H1 (cell line): ENCODE data around the gene STK32C. TPM values are rescaled to one million over a fixed set of nuclear protein-coding genes. Genes with fewer than 3 reads are reported as not detected.

ENCODE experiments used
- CTCF ChIA-PET: fragments of 300-600 bp; sonication (Branson Sonifier 250); formaldehyde crosslinking; loops from one replicate; lab custom pipeline; 2021; ENCODE audit not compliant: partially characterized antibody; lab: Charles Lee
- POLR2A ChIA-PET: fragments of 300-600 bp; sonication (Branson Sonifier 250); formaldehyde crosslinking; loops from one replicate; lab custom pipeline; 2021; ENCODE audit warnings: inconsistent platforms; ENCODE audit not compliant: partially characterized antibody; lab: Charles Lee
- DNase-seq, 2 experiments: peaks; one replicate each; pipeline versions ENCODE4 v3.0.0 to v3.0.0-alpha.2; 2010 to 2022; ENCODE audit warnings: low spot score in 2 of 2, low read depth in 1 of 2, mixed read lengths in 1 of 2
- FAIRE-seq: peaks from 2 replicates; lab custom pipeline; 2011; peaks lifted over from hg19 to GRCh38; lab: Jason Lieb, UNC
- H2AFZ ChIP-seq: 2 replicates; pipeline ENCODE4 v1.8.1; 2012; ENCODE audit warnings: low read length, inconsistent platforms
- H2AK5ac ChIP-seq: 2 replicates; pipeline ENCODE4 v1.6.1; 2013; ENCODE audit warnings: low read depth, low read length
- H2BK120ac ChIP-seq: replicated peaks from 2 replicates; pipeline ENCODE3; 2013; ENCODE audit warnings: low read depth, low read length, inconsistent platforms
- H2BK12ac ChIP-seq: 2 replicates; pipeline ENCODE4 v1.6.1; 2013; ENCODE audit warnings: low read depth, low read length
- H2BK15ac ChIP-seq: 2 replicates; pipeline ENCODE4 v1.6.1; 2013; ENCODE audit warnings: low read length
- H2BK20ac ChIP-seq: 2 replicates; pipeline ENCODE4 v1.6.1; 2013; ENCODE audit warnings: low read length
- H2BK5ac ChIP-seq: 2 replicates; pipeline ENCODE4 v1.6.1; 2013; ENCODE audit warnings: low read depth, low read length
- H3K14ac ChIP-seq: 2 replicates; pipeline ENCODE4 v1.6.1; 2013; ENCODE audit warnings: inconsistent platforms; ENCODE audit not compliant: insufficient read length
- H3K18ac ChIP-seq: 2 replicates; pipeline ENCODE4 v1.6.1; 2013; ENCODE audit warnings: low read length; ENCODE audit errors: extremely low read depth
- H3K23ac ChIP-seq: 2 replicates; pipeline ENCODE4 v1.6.1; 2013; ENCODE audit warnings: inconsistent platforms; ENCODE audit not compliant: insufficient read length
- H3K23me2 ChIP-seq: 2 replicates; pipeline ENCODE4 v1.6.1; 2013; ENCODE audit warnings: low read depth, low read length
- H3K27ac ChIP-seq: 2 replicates; pipeline ENCODE4 v1.6.1; 2011; ENCODE audit warnings: low read depth, low read length, inconsistent platforms
- H3K27me3 ChIP-seq, 4 experiments: replicated peaks in 1 of 4; 1 replicate in 1 of 4; 2 replicates in 3 of 4; pipeline versions ENCODE4 v1.6.1 to v1.8.1; 2011 to 2013; ENCODE audit warnings: low read length in 3 of 4, mild to moderate bottlenecking in 3 of 4, inconsistent platforms in 2 of 4, mixed read lengths in 2 of 4, moderate library complexity in 1 of 4; ENCODE audit not compliant: control insufficient read depth in 3 of 4, insufficient read depth in 3 of 4; ENCODE audit errors: extremely low read depth in 1 of 4
- H3K36me3 ChIP-seq, 4 experiments: 2 replicates each; pipeline versions ENCODE4 v1.6.1 to v1.8.1; 2011 to 2013; ENCODE audit warnings: mild to moderate bottlenecking in 4 of 4, low read length in 3 of 4, moderate library complexity in 2 of 4, control low read depth in 1 of 4, inconsistent platforms in 1 of 4; ENCODE audit not compliant: insufficient read depth in 4 of 4, control insufficient read depth in 2 of 4
- H3K4ac ChIP-seq: replicated peaks from 2 replicates; pipeline ENCODE3; 2013; ENCODE audit warnings: low read length, low read depth, mixed read lengths, inconsistent platforms; ENCODE audit not compliant: insufficient read length
- H3K4me1 ChIP-seq, 4 experiments: replicated peaks in 1 of 4; 1 replicate in 1 of 4; 2 replicates in 3 of 4; pipeline versions ENCODE4 v1.6.1 to v1.8.1; 2011 to 2013; ENCODE audit warnings: low read length in 3 of 4, inconsistent platforms in 2 of 4, mixed read lengths in 1 of 4; ENCODE audit not compliant: insufficient read depth in 4 of 4, control insufficient read depth in 3 of 4
- H3K4me2 ChIP-seq, 2 experiments: 2 replicates each; pipeline versions ENCODE4 v1.6.1 to v1.8.1; 2011 to 2013; ENCODE audit warnings: low read depth in 2 of 2, low read length in 2 of 2, control low read depth in 1 of 2, inconsistent platforms in 1 of 2, mild to moderate bottlenecking in 1 of 2; ENCODE audit not compliant: insufficient read depth in 1 of 2
- H3K4me3 ChIP-seq, 4 experiments: fragments of 200-600, 300-600 bp in 1 of 4; sonication (generic), shearing (Covaris generic), sonication (Bioruptor Twin) in 1 of 4; 2 replicates each; pipeline versions ENCODE4 v1.5.1 to v1.8.1; 2011 to 2016; ENCODE audit warnings: low read length in 4 of 4, low read depth in 3 of 4, control low read depth in 2 of 4, inconsistent platforms in 2 of 4, mild to moderate bottlenecking in 2 of 4, mixed read lengths in 1 of 4, moderate library complexity in 1 of 4; ENCODE audit not compliant: insufficient read depth in 2 of 4; ENCODE audit errors: extremely low read depth in 1 of 4
- H3K56ac ChIP-seq: replicated peaks from 2 replicates; pipeline ENCODE3; 2013; ENCODE audit warnings: low read depth, mild to moderate bottlenecking, mixed read lengths, low read length, inconsistent platforms; ENCODE audit not compliant: insufficient read length
- H3K79me1 ChIP-seq: 2 replicates; pipeline ENCODE4 v1.6.1; 2013; ENCODE audit warnings: low read depth, low read length, control low read depth
- H3K79me2 ChIP-seq, 2 experiments: 2 replicates each; pipeline versions ENCODE4 v1.6.1 to v1.8.1; 2012 to 2013; ENCODE audit warnings: low read length in 2 of 2, mild to moderate bottlenecking in 2 of 2, inconsistent platforms in 1 of 2; ENCODE audit not compliant: insufficient read depth in 2 of 2, control insufficient read depth in 1 of 2
- H3K9ac ChIP-seq, 4 experiments: replicated peaks in 1 of 4; 1 replicate in 1 of 4; 2 replicates in 3 of 4; pipeline versions ENCODE4 v1.6.1 to v1.8.1; 2011 to 2013; ENCODE audit warnings: low read depth in 3 of 4, low read length in 3 of 4, control low read depth in 2 of 4, mild to moderate bottlenecking in 2 of 4, moderate library complexity in 2 of 4, inconsistent platforms in 1 of 4; ENCODE audit errors: extremely low read depth in 1 of 4
- H3K9me3 ChIP-seq, 2 experiments: 2 replicates each; pipeline versions ENCODE4 v1.6.1 to v1.8.1; 2012 to 2013; ENCODE audit warnings: mild to moderate bottlenecking in 2 of 2, moderate library complexity in 2 of 2, control low read depth in 1 of 2, inconsistent platforms in 1 of 2, low read depth in 1 of 2, low read length in 1 of 2, mixed read lengths in 1 of 2; ENCODE audit not compliant: insufficient read depth in 2 of 2
- H4K20me1 ChIP-seq, 2 experiments: replicated peaks in 1 of 2; 2 replicates each; pipeline versions ENCODE3 to v1.8.1; 2011 to 2013; ENCODE audit warnings: inconsistent platforms in 2 of 2, low read length in 2 of 2, mild to moderate bottlenecking in 1 of 2; ENCODE audit not compliant: insufficient read depth in 2 of 2, control insufficient read depth in 1 of 2
- H4K5ac ChIP-seq: 2 replicates; pipeline ENCODE4 v1.6.1; 2013; ENCODE audit warnings: low read length, low read depth, mixed read lengths, inconsistent platforms; ENCODE audit not compliant: insufficient read length
- H4K8ac ChIP-seq: 2 replicates; pipeline ENCODE4 v1.8.0; 2013; ENCODE audit warnings: mild to moderate bottlenecking, moderate library complexity, low read length, inconsistent platforms; ENCODE audit not compliant: insufficient read depth; ENCODE audit errors: extremely low read depth
- H4K91ac ChIP-seq: replicated peaks from 2 replicates; pipeline ENCODE3; 2013; ENCODE audit warnings: low read length, mixed read lengths, inconsistent platforms; ENCODE audit not compliant: insufficient read length
- ASH2L ChIP-seq: fragments of 200-600, 300-600 bp; sonication (generic); IDR thresholded peaks from one replicate; pipeline ENCODE4 v1.7.1; 2017; ENCODE audit warnings: low read length
- GTF2F1 ChIP-seq: IDR thresholded peaks from 2 replicates; pipeline ENCODE4 v1.6.1; 2012; ENCODE audit warnings: low read depth, low read length, improper control_type of control experiment, borderline replicate concordance
- RXRA ChIP-seq: IDR thresholded peaks from 2 replicates; pipeline ENCODE4 v1.6.1; 2011; ENCODE audit warnings: low read depth, mild to moderate bottlenecking, low read length, moderate library complexity; ENCODE audit not compliant: insufficient read depth
- SUZ12 ChIP-seq: fragments of 200-600 bp; sonication (generic); IDR thresholded peaks from 2 replicates; pipeline ENCODE4 v1.6.1; 2012; ENCODE audit warnings: mild to moderate bottlenecking, inconsistent platforms, low read length, moderate library complexity, mixed read lengths
- WGBS, 2 experiments: shearing (Covaris generic) in 1 of 2; methylation state at CpG; one replicate each; pipeline versions ENCODE4 v1.1.6 to v1.1.7; 2013 to 2015; ENCODE audit warnings: low lambda C conversion rate in 2 of 2, mixed read lengths in 2 of 2, inconsistent platforms in 1 of 2, low coverage in 1 of 2, missing lambda C conversion rate in 1 of 2; ENCODE audit not compliant: insufficient replicate concordance in 2 of 2, insufficient coverage in 1 of 2, insufficient read length in 1 of 2; ENCODE audit errors: extremely low coverage in 1 of 2, missing lambda C conversion rate in 1 of 2; 5-methylcytosine and 5-hydroxymethylcytosine counted together
- polyA plus RNA-seq, 7 experiments: library from polyadenylated mRNA; depleted of rRNA in 3 of 7; stranded (reverse) in 5 of 7; unstranded in 2 of 7; fragments of >200 nt in 5 of 7; fragments of 200-250 nt in 2 of 7; gene quantifications; 1 replicate in 5 of 7; 2 replicates in 1 of 7; 4 replicates in 1 of 7; pipeline versions ENCODE4 v1.2.1 to v1.2.3, GENCODE V29; 2011 to 2013; ENCODE audit warnings: missing spikeins in 2 of 7, mixed read lengths in 2 of 7
- total RNA-seq: library from RNA; stranded (reverse); fragmentation: NEBNext Ultra II Directional; extraction: Animal tissue kit (Norgen Biotek cat#: 25700); gene quantifications from 2 replicates; pipeline ENCODE4 v1.2.1, GENCODE V29; 2021

The STK32C gene
- total and polyA plus RNA-seq, 2 of the 8 experiments (the other 6 are each of a cell fraction or from before 2014, with no cell fraction given): 10.6 to 15.6 TPM

DNA sequence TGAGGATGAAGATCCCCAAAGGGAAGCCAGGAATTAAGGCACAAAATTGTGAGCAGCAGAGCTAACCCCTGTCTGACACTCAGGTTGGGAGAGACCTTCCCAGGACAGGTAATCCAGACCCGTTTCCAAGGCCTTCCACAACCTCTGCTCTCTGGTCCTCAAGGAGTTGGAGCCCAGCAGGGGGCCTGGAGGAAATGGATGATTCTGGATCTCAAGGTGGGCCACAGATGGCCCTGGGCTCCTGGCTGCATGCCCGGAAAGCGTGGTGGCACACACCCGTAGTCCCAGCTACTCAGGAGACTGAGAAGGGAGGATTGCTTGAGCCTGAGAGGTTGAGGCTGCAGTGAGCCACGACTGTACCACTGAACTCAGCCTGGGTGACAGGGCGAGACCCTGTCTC lies 78.7 kb downstream of the STK32C start:
- DNase-seq (no peak), FAIRE-seq (no peak)
- no peak overlapping the region for H4K5ac ChIP-seq
- no peak overlapping the region for H3K18ac ChIP-seq
- WGBS, 2 experiments: 92% methylated on average over 6 of the region's 6 CpGs; no CpG with 5 or more reads in 1 of the 2 experiments
- H4K91ac ChIP-seq: no peak overlapping the region
- H2BK20ac ChIP-seq: no peak overlapping the region
- H3K4me1 ChIP-seq: peaks cover 0 to 3% (median 2%) of the 10 kb centered on the region in 4 experiments; a peak in 4 of 7 replicates
- TF ChIP-seq SUZ12 (no peak), GTF2F1 (no peak), ASH2L (no peak), RXRA (no peak)
- no peak overlapping the region for H4K8ac ChIP-seq
- no peaks in the 10 kb centered on the region for H3K79me1 ChIP-seq
- H3K23ac ChIP-seq: no peak overlapping the region
- no peak overlapping the region for H3K4ac ChIP-seq
- H3K36me3 ChIP-seq: no peaks in the 10 kb centered on the region
- H2AFZ ChIP-seq: no peak overlapping the region
- no peak overlapping the region for H3K9ac ChIP-seq
- H2BK120ac ChIP-seq: no peak overlapping the region
- no peak overlapping the region for H3K27ac ChIP-seq
- peaks cover 0 to 2% of the 10 kb centered on the region in 2 experiments for H4K20me1 ChIP-seq
- H3K56ac ChIP-seq: no peak overlapping the region
- CTCF ChIA-PET: no interaction called here
- H2AK5ac ChIP-seq: no peak overlapping the region
- no peaks in the 10 kb centered on the region for H3K27me3 ChIP-seq
- no peaks in the 10 kb centered on the region for H3K9me3 ChIP-seq
- no peak overlapping the region for H2BK5ac ChIP-seq
- no peak overlapping the region for H2BK15ac ChIP-seq
- no peaks in the 10 kb centered on the region for H3K23me2 ChIP-seq
- no peaks in the 10 kb centered on the region for H3K79me2 ChIP-seq
- POLR2A ChIA-PET: no interaction called here
- no peak overlapping the region for H3K4me2 ChIP-seq
- H3K4me3 ChIP-seq: no peak overlapping the region
- no peak overlapping the region for H3K14ac ChIP-seq
- no peak overlapping the region for H2BK12ac ChIP-seq
